ENCODE results near the gene OPCML. TPM values are rescaled to one million over a fixed set of nuclear protein-coding genes. Genes with fewer than 3 reads are reported as not detected.

OPCML gene
- total RNA-seq, 2 donors from 2014 or later, result not detected

- no peaks in the 10 kb centered on the region for H3K4me1 Mint-ChIP-seq
- no peak overlapping the region for H3K27ac Mint-ChIP-seq
- H3K4me3 Mint-ChIP-seq, result no peak overlapping the region
- H3K36me3 Mint-ChIP-seq (ENCODE audit: low read depth), result no peaks in the 10 kb centered on the region
- H3K9me3 Mint-ChIP-seq, result no peaks in the 10 kb centered on the region
- no peaks in the 10 kb centered on the region for H3K27me3 Mint-ChIP-seq
- no peak for ATAC-seq (replicated peaks)
Measured at GRCh38 chr11:133388975-133389568, 143.2 kb downstream of the OPCML start.

GRCh38 chr11:133388260-133388659 is 144.0 kb downstream of the OPCML start:
- no peaks in the 10 kb centered on the region for H3K9me3 Mint-ChIP-seq
- no peak overlapping the region for H3K27ac Mint-ChIP-seq
- H3K4me3 Mint-ChIP-seq, result no peak overlapping the region
- no peaks in the 10 kb centered on the region for H3K4me1 Mint-ChIP-seq
- H3K36me3 Mint-ChIP-seq (ENCODE audit: low read depth), result no peaks in the 10 kb centered on the region
- no peak for ATAC-seq (replicated peaks)
- peaks cover 2% of the 10 kb centered on the region for H3K27me3 Mint-ChIP-seq

GRCh38 chr11:133386852-133387251 is 145.4 kb downstream of the OPCML start:
- Mint-ChIP-seq H3K9me3 (no peaks in the 10 kb centered on the region), H3K4me3 (no peak overlapping the region), H3K27me3 (peaks cover 3% of the 10 kb centered on the region), H3K27ac (no peak overlapping the region), H3K36me3 (ENCODE audit: low read depth) (no peaks in the 10 kb centered on the region), H3K4me1 (no peaks in the 10 kb centered on the region)
- ATAC-seq (replicated peaks), result no peak

- H3K36me3 Mint-ChIP-seq (ENCODE audit: low read depth), result no peaks in the 10 kb centered on the region
- peaks cover 3% of the 10 kb centered on the region for H3K27me3 Mint-ChIP-seq
- H3K4me3 Mint-ChIP-seq, result no peak overlapping the region
- no peak for ATAC-seq (replicated peaks)
- no peaks in the 10 kb centered on the region for H3K4me1 Mint-ChIP-seq
- H3K27ac Mint-ChIP-seq, result no peak overlapping the region
- H3K9me3 Mint-ChIP-seq, result no peaks in the 10 kb centered on the region
Measured at GRCh38 chr11:133386262-133386661, 146.0 kb downstream of the OPCML start.

GRCh38 chr11:133385781-133386180 is 146.5 kb downstream of the OPCML start:
- Mint-ChIP-seq H3K4me1 (no peaks in the 10 kb centered on the region), H3K36me3 (ENCODE audit: low read depth) (no peaks in the 10 kb centered on the region), H3K9me3 (no peaks in the 10 kb centered on the region), H3K27me3 (peaks cover 3% of the 10 kb centered on the region), H3K27ac (no peak overlapping the region), H3K4me3 (no peak overlapping the region)
- ATAC-seq (replicated peaks), result no peak

- Mint-ChIP-seq H3K9me3 (no peaks in the 10 kb centered on the region), H3K36me3 (ENCODE audit: low read depth) (no peaks in the 10 kb centered on the region), H3K4me1 (no peaks in the 10 kb centered on the region), H3K27ac (no peak overlapping the region), H3K27me3 (peaks cover 3% of the 10 kb centered on the region), H3K4me3 (no peak overlapping the region)
- ATAC-seq (replicated peaks), result no peak
Measured at GRCh38 chr11:133384731-133385130, 147.6 kb downstream of the OPCML start.

- Mint-ChIP-seq H3K4me3 (no peak overlapping the region), H3K27ac (no peak overlapping the region), H3K36me3 (ENCODE audit: low read depth) (no peaks in the 10 kb centered on the region), H3K9me3 (no peaks in the 10 kb centered on the region), H3K4me1 (no peaks in the 10 kb centered on the region), H3K27me3 (peaks cover 3% of the 10 kb centered on the region)
- ATAC-seq (replicated peaks), result no peak
Measured at GRCh38 chr11:133383689-133384088, 148.6 kb downstream of the OPCML start.

GRCh38 chr11:133383201-133383600 is 149.1 kb downstream of the OPCML start:
- Mint-ChIP-seq H3K4me3 (no peak overlapping the region), H3K27ac (no peak overlapping the region), H3K4me1 (no peaks in the 10 kb centered on the region), H3K9me3 (no peaks in the 10 kb centered on the region), H3K27me3 (peaks cover 3% of the 10 kb centered on the region), H3K36me3 (ENCODE audit: low read depth) (no peaks in the 10 kb centered on the region)
- ATAC-seq (replicated peaks), result no peak

GRCh38 chr11:133382131-133382812 is 150.0 kb downstream of the OPCML start:
- no peaks in the 10 kb centered on the region for H3K9me3 Mint-ChIP-seq
- H3K4me3 Mint-ChIP-seq, result no peak overlapping the region
- H3K27me3 Mint-ChIP-seq, result peaks cover 3% of the 10 kb centered on the region
- no peaks in the 10 kb centered on the region for H3K36me3 Mint-ChIP-seq (ENCODE audit: low read depth)
- ATAC-seq (replicated peaks), result no peak
- H3K4me1 Mint-ChIP-seq, result no peaks in the 10 kb centered on the region
- no peak overlapping the region for H3K27ac Mint-ChIP-seq

- peaks cover 3% of the 10 kb centered on the region for H3K27me3 Mint-ChIP-seq
Measured at GRCh38 chr11:133381761-133382130, 150.6 kb downstream of the OPCML start.

GRCh38 chr11:133366147-133366546 is 166.2 kb downstream of the OPCML start:
- no peak for ATAC-seq (replicated peaks)
- H3K27ac Mint-ChIP-seq, result no peak overlapping the region
- peaks cover 7% of the 10 kb centered on the region for H3K27me3 Mint-ChIP-seq
- H3K4me3 Mint-ChIP-seq, result no peak overlapping the region
- H3K36me3 Mint-ChIP-seq (ENCODE audit: low read depth), result no peaks in the 10 kb centered on the region
- no peaks in the 10 kb centered on the region for H3K4me1 Mint-ChIP-seq
- no peaks in the 10 kb centered on the region for H3K9me3 Mint-ChIP-seq

More at GRCh38 chr11:133381761-133382130, 150.6 kb downstream of the OPCML start:
- ATAC-seq (replicated peaks), result no peak
- Mint-ChIP-seq H3K36me3 (ENCODE audit: low read depth) (no peaks in the 10 kb centered on the region), H3K4me1 (no peaks in the 10 kb centered on the region), H3K9me3 (no peaks in the 10 kb centered on the region), H3K4me3 (no peak overlapping the region), H3K27ac (no peak overlapping the region)

GRCh38 chr11:133362916-133363315 is 169.4 kb downstream of the OPCML start:
- no peaks in the 10 kb centered on the region for H3K9me3 Mint-ChIP-seq
- no peak for ATAC-seq (replicated peaks)
- no peaks in the 10 kb centered on the region for H3K4me1 Mint-ChIP-seq
- H3K36me3 Mint-ChIP-seq (ENCODE audit: low read depth), result no peaks in the 10 kb centered on the region
- H3K27ac Mint-ChIP-seq, result no peak overlapping the region
- H3K27me3 Mint-ChIP-seq, result peaks cover 7% of the 10 kb centered on the region
- no peak overlapping the region for H3K4me3 Mint-ChIP-seq

GRCh38 chr11:133362156-133362555 is 170.1 kb downstream of the OPCML start:
- peaks cover 3% of the 10 kb centered on the region for H3K27me3 Mint-ChIP-seq
- no peaks in the 10 kb centered on the region for H3K4me1 Mint-ChIP-seq
- ATAC-seq (replicated peaks), result no peak
- H3K36me3 Mint-ChIP-seq (ENCODE audit: low read depth), result no peaks in the 10 kb centered on the region
- no peak overlapping the region for H3K27ac Mint-ChIP-seq
- H3K4me3 Mint-ChIP-seq, result no peak overlapping the region
- no peaks in the 10 kb centered on the region for H3K9me3 Mint-ChIP-seq

GRCh38 chr11:133361689-133361994 is 170.7 kb downstream of the OPCML start:
- H3K9me3 Mint-ChIP-seq, result no peaks in the 10 kb centered on the region
- H3K27ac Mint-ChIP-seq, result no peak overlapping the region
- no peaks in the 10 kb centered on the region for H3K4me1 Mint-ChIP-seq
- no peak for ATAC-seq (replicated peaks)
- H3K4me3 Mint-ChIP-seq, result no peak overlapping the region
- peaks cover 3% of the 10 kb centered on the region for H3K27me3 Mint-ChIP-seq
- no peaks in the 10 kb centered on the region for H3K36me3 Mint-ChIP-seq (ENCODE audit: low read depth)

- H3K9me3 Mint-ChIP-seq, result no peaks in the 10 kb centered on the region
- peaks cover 3% of the 10 kb centered on the region for H3K27me3 Mint-ChIP-seq
- H3K36me3 Mint-ChIP-seq (ENCODE audit: low read depth), result no peaks in the 10 kb centered on the region
- no peak overlapping the region for H3K4me3 Mint-ChIP-seq
- no peaks in the 10 kb centered on the region for H3K4me1 Mint-ChIP-seq
- H3K27ac Mint-ChIP-seq, result no peak overlapping the region
- ATAC-seq (replicated peaks), result no peak
Measured at GRCh38 chr11:133360860-133361688, 171.2 kb downstream of the OPCML start.
